ENCODE data around the gene SLC7A8. TPM values are rescaled to one million over a fixed set of nuclear protein-coding genes. Genes with fewer than 3 reads are reported as not detected.
A peak's percentile ranks its signal among the peaks of the same experiment; 100 is the strongest.

The SLC7A8 gene
- total RNA-seq, 2 experiments from 2014 or later: 4.0 to 11.4 TPM

DNA sequence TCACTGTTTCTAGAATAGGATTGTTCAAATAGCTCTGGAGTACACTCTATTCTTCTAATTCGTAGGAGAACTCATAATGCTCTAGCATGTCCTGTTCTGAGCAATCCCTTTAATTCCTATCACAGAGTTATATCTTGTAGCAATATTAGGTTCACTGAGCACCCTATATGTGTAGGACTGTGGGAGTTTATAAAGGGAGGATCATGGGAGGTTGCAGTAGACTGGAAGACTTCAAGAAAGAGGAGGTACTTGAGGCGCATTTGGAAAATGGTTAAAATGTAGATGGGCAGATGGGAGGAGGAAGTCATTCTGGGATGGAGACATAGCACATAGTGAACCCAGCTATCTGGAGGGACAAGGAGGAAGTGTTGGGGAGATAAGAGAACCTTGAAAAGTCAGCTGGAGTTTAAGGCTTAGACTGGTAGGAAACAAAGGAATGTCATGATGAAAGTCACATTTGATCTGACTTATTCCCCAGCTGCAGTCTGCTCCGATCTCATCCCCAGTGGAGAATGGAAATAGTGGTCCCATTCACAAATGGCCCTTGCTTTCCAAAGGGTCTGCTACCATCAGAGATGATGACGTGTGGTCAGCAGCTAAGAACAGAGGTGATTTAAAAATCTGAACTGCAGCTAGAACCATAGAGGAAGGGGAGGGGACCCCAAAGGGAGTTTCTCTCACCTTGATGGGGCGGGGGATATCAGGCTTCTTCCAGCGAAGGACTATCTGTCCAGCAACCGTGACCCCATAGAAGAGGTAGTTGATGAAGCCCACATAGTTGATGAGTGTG is 54.3 kb downstream of the SLC7A8 start:
- no peak overlapping the region for H2AFZ ChIP-seq (ENCODE audit: low read length)
- no peak overlapping the region for H3K27ac ChIP-seq (ENCODE audit: low read depth, low read length, poor library complexity, severe bottlenecking)
- no peak overlapping the region for H3K4me3 ChIP-seq (ENCODE audit: low read depth, low read length, poor library complexity, severe bottlenecking)
- DNase-seq (ENCODE audit: low spot score): no peak
- H3K4me2 ChIP-seq (ENCODE audit: low read length): no peak overlapping the region
- H3K9me2 ChIP-seq (ENCODE audit: insufficient read depth, low read length): no peaks in the 10 kb centered on the region
- TF ChIP-seq, protein P1, sequence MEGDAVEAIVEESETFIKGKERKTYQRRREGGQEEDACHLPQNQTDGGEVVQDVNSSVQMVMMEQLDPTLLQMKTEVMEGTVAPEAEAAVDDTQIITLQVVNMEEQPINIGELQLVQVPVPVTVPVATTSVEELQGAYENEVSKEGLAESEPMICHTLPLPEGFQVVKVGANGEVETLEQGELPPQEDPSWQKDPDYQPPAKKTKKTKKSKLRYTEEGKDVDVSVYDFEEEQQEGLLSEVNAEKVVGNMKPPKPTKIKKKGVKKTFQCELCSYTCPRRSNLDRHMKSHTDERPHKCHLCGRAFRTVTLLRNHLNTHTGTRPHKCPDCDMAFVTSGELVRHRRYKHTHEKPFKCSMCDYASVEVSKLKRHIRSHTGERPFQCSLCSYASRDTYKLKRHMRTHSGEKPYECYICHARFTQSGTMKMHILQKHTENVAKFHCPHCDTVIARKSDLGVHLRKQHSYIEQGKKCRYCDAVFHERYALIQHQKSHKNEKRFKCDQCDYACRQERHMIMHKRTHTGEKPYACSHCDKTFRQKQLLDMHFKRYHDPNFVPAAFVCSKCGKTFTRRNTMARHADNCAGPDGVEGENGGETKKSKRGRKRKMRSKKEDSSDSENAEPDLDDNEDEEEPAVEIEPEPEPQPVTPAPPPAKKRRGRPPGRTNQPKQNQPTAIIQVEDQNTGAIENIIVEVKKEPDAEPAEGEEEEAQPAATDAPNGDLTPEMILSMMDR (conservative IDR thresholded peaks at IDR 0.05; ENCODE audit: low read length): no peak
- no peak for TF ChIP-seq EZH2phosphoT487 (IDR thresholded peaks at IDR 0.05; ENCODE audit: borderline replicate concordance, low read depth, low read length)
- ChIA-PET CTCF (ENCODE audit: unreplicated experiment) (no interaction called here), POLR2A (interaction anchor here (0.6 kb wide), 2 partner anchors 36 to 47 kb away, joined by 3 read pairs; no protein-coding TSS in a partner anchor)
- H3K36me3 ChIP-seq (ENCODE audit: insufficient read depth, low read length): no peaks in the 10 kb centered on the region
- no peaks in the 10 kb centered on the region for H3K9me3 ChIP-seq (ENCODE audit: low read length)
- intact Hi-C loops (cut with micrococcal nuclease; ENCODE audit: unreplicated experiment): no loop called here
- no peaks in the 10 kb centered on the region for H3K79me2 ChIP-seq (ENCODE audit: insufficient read depth, low read depth, low read length)
- H3K4me1 ChIP-seq (ENCODE audit: insufficient read depth, low read length, poor library complexity, severe bottlenecking): peaks cover 6% of the 10 kb centered on the region
- BruUV-seq (replicated peaks): no TSS peak
- no peaks in the 10 kb centered on the region for H4K20me1 ChIP-seq (ENCODE audit: insufficient read depth, low read length)

DNA sequence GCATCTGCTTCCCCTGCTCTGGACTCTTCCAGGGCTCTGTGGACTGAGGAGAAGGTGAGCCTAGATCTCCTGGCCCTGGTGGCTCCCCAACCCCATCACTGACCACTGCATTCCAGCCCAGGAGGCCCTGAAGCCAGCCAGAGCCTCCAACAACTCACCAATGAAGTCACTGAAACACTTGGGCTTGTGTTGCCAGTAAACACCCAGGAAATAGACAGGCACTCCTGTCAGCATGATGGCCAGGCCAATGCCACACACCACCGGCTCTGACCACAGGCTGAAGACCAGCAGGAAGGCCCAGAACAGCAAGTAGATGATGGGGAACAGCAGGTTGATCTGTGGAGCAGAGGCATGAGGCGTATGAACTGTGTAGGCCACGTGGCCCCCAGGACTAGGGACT is 55.6 kb downstream of the SLC7A8 start:
- H3K4me3 ChIP-seq (ENCODE audit: low read depth, low read length, poor library complexity, severe bottlenecking): no peak overlapping the region
- H3K79me2 ChIP-seq (ENCODE audit: insufficient read depth, low read depth, low read length): no peaks in the 10 kb centered on the region
- DNase-seq (ENCODE audit: low spot score): no peak
- intact Hi-C loops (cut with micrococcal nuclease; ENCODE audit: unreplicated experiment): no loop called here
- H3K36me3 ChIP-seq (ENCODE audit: insufficient read depth, low read length): no peaks in the 10 kb centered on the region
- no peaks in the 10 kb centered on the region for H3K4me1 ChIP-seq (ENCODE audit: insufficient read depth, low read length, poor library complexity, severe bottlenecking)
- H2AFZ ChIP-seq (ENCODE audit: low read length): 0 out of 2 replicates have a peak overlapping the region, but pooled peaks have one; percentile 43
- ChIA-PET CTCF (ENCODE audit: unreplicated experiment) (no interaction called here), POLR2A (no interaction called here)
- TF ChIP-seq EZH2phosphoT487 (IDR thresholded peaks at IDR 0.05; ENCODE audit: borderline replicate concordance, low read depth, low read length): no peak
- TF ChIP-seq, protein P1 (conservative IDR thresholded peaks at IDR 0.05; ENCODE audit: low read length): no peak
- no peak overlapping the region for H3K4me2 ChIP-seq (ENCODE audit: low read length)
- H3K9me3 ChIP-seq (ENCODE audit: low read length): no peaks in the 10 kb centered on the region
- no peaks in the 10 kb centered on the region for H3K9me2 ChIP-seq (ENCODE audit: insufficient read depth, low read length)
- BruUV-seq (replicated peaks): no TSS peak
- H4K20me1 ChIP-seq (ENCODE audit: insufficient read depth, low read length): no peaks in the 10 kb centered on the region
- H3K27ac ChIP-seq (ENCODE audit: low read depth, low read length, poor library complexity, severe bottlenecking): no peak overlapping the region
